Measurements from ENCODE around the gene ZNF423. TPM values are rescaled to one million over a fixed set of nuclear protein-coding genes. Genes with fewer than 3 reads are reported as not detected.

The ZNF423 gene
- total RNA-seq, 1 experiment from 2014 or later = 0.49 TPM

DNA sequence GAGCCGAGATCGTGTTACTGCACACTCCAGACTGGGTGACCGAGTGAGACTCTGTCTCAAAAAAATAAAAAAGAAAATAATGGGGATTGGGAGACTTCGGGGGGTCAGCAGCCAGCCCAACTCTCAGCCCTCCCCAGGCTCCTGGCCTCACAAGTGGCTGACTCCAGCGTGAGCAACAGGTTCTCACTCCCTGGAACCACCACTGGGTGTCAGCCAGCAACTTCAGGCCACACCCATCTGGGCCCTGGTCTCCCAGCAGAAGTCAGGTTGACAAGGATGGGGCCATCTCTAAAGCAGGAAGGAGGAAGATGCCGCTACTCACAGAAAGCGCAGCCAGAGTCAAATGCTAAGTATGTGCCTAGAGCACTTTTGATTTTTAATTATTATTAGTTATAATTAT is 342.9 kb downstream of the ZNF423 start:
- ATAC-seq = no peak
- BruUV-seq (replicated peaks) = no TSS peak
- CTCF ChIA-PET = no interaction called here

DNA sequence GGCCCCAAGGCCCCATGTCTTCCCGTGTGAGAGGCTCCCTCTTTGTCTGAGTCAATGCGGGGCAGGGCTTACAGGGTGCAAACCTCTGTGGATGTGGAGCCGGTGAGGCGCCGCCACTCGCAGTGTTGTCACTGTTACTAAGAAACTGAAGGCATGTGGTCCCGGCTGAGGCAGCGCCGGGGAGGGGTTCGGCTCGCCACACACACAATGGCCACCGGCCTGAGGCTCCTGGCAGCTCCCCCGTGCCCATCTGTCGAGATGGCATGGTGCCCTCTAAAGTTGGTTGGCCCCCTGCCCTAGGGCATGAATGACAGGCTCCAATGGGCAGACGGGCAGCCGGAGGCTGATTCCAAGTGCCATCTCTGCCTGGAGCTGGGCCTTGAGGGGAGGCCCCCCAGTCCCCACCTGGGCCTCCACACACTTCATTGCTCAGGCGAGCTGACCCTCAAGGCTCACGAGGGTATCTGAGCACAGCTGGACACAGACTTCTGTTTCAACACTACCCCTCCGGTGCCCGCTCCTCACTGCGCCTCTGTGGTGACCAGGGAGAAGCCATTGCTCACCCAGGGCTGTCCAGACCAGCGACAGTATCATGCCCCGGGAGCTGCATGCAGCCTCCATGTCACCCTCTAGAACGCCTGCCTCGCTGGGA is 345.1 kb downstream of the ZNF423 start:
- in situ Hi-C loops (cut with HindIII; ENCODE audit: low pct_unique_long_range_greater_than_20kb, low sequenced_read_pairs) = no loop called here
- Histone ChIP-seq H3K4me3 (ENCODE audit: low read depth in 2 of 2, low read length in 2 of 2) (no peak overlapping the region), H3K36me3 (ENCODE audit: control insufficient read depth, insufficient read depth, low read length) (no peaks in the 10 kb centered on the region), H3K27ac (ENCODE audit: low read length) (no peak overlapping the region), H3K9me3 (ENCODE audit: control insufficient read depth, insufficient read depth, low read depth, low read length) (no peaks in the 10 kb centered on the region), H3K4me1 (ENCODE audit: control insufficient read depth, insufficient read depth, low read length) (no peaks in the 10 kb centered on the region), H3K27me3 (ENCODE audit: control insufficient read depth, insufficient read depth, low read length) (no peaks in the 10 kb centered on the region)
- DNase-seq (ENCODE audit: low read depth, low spot score) (no peak), ATAC-seq (no peak)
- no TSS peak for BruUV-seq (replicated peaks)
- intact Hi-C loops (cut with micrococcal nuclease; ENCODE audit: unreplicated experiment) = no loop called here
- CTCF ChIA-PET = no interaction called here
- POLR2A ChIA-PET = no interaction called here
- TF ChIP-seq TCF7L2 (IDR thresholded peaks at IDR 0.05; ENCODE audit: low read depth, low read length) = no peak
- TF ChIP-seq REST (IDR thresholded peaks at IDR 0.05; ENCODE audit: insufficient read depth in 1 of 2, low read depth in 2 of 2, low read length in 1 of 2) = no peak
- no peak for TF ChIP-seq POLR2AphosphoS5 (IDR thresholded peaks at IDR 0.05; ENCODE audit: low read depth, low read length)
- TF ChIP-seq, protein P1, sequence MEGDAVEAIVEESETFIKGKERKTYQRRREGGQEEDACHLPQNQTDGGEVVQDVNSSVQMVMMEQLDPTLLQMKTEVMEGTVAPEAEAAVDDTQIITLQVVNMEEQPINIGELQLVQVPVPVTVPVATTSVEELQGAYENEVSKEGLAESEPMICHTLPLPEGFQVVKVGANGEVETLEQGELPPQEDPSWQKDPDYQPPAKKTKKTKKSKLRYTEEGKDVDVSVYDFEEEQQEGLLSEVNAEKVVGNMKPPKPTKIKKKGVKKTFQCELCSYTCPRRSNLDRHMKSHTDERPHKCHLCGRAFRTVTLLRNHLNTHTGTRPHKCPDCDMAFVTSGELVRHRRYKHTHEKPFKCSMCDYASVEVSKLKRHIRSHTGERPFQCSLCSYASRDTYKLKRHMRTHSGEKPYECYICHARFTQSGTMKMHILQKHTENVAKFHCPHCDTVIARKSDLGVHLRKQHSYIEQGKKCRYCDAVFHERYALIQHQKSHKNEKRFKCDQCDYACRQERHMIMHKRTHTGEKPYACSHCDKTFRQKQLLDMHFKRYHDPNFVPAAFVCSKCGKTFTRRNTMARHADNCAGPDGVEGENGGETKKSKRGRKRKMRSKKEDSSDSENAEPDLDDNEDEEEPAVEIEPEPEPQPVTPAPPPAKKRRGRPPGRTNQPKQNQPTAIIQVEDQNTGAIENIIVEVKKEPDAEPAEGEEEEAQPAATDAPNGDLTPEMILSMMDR (IDR thresholded peaks at IDR 0.05) = no peak
- no peak for TF ChIP-seq SIN3A (IDR thresholded peaks at IDR 0.05; ENCODE audit: borderline replicate concordance, insufficient read depth, low read depth, low read length)

More for the DNA sequence above, 342.9 kb downstream of the ZNF423 start:
- no peaks in the 10 kb centered on the region for H3K4me1 ChIP-seq (ENCODE audit: control insufficient read depth, insufficient read depth, low read length)
- no peak overlapping the region for H3K4me3 ChIP-seq (ENCODE audit: low read depth in 2 of 2, low read length in 2 of 2)
- H3K27me3 ChIP-seq (ENCODE audit: control insufficient read depth, insufficient read depth, low read length) = no peaks in the 10 kb centered on the region
- H3K9me3 ChIP-seq (ENCODE audit: control insufficient read depth, insufficient read depth, low read depth, low read length) = no peaks in the 10 kb centered on the region
- intact Hi-C loops (cut with micrococcal nuclease; ENCODE audit: unreplicated experiment) (no loop called here), in situ Hi-C loops (cut with HindIII; ENCODE audit: low pct_unique_long_range_greater_than_20kb, low sequenced_read_pairs) (no loop called here)
- H3K36me3 ChIP-seq (ENCODE audit: control insufficient read depth, insufficient read depth, low read length) = no peaks in the 10 kb centered on the region
- DNase-seq (ENCODE audit: low read depth, low spot score) = no peak
- H3K27ac ChIP-seq (ENCODE audit: low read length) = no peak overlapping the region
- POLR2A ChIA-PET = no interaction called here
- TF ChIP-seq, protein P1 (IDR thresholded peaks at IDR 0.05) = no peak
- no peak for TF ChIP-seq TCF7L2 (IDR thresholded peaks at IDR 0.05; ENCODE audit: low read depth, low read length)
- TF ChIP-seq REST (IDR thresholded peaks at IDR 0.05; ENCODE audit: insufficient read depth in 1 of 2, low read depth in 2 of 2, low read length in 1 of 2) = no peak
- no peak for TF ChIP-seq SIN3A (IDR thresholded peaks at IDR 0.05; ENCODE audit: borderline replicate concordance, insufficient read depth, low read depth, low read length)
- no peak for TF ChIP-seq POLR2AphosphoS5 (IDR thresholded peaks at IDR 0.05; ENCODE audit: low read depth, low read length)
